Heart right ventricle (tissue), 16 donors: ENCODE data around the gene LRRC45. TPM values are rescaled to one million over a fixed set of nuclear protein-coding genes. Genes with fewer than 3 reads are reported as not detected.

Source experiments
- ATAC-seq, 8 donors: fragments of 200-7000 bp; cut with Tn5 transposase; one replicate each; pipeline ENCODE4 v1.9.1; 2020; ENCODE audit warnings: mild to moderate bottlenecking in 8 of 8, moderate library complexity in 8 of 8, moderate number of reproducible peaks in 1 of 8
- DNase-seq, 2 donors: peaks; one replicate each; pipeline ENCODE4 v3.0.0-alpha.2; 2020
- H3K27ac ChIP-seq, 10 donors: fragments of 200-600 bp; sonication (generic) in 2 of 10; one replicate each; pipeline versions ENCODE4 v1.5.0 to v1.8.0; 2020 to 2022; ENCODE audit warnings: mild to moderate bottlenecking in 3 of 10
- H3K27me3 ChIP-seq, 7 donors: fragments of 200-600 bp; one replicate each; pipeline ENCODE4 v1.8.0; 2021 to 2022; ENCODE audit warnings: mild to moderate bottlenecking in 2 of 7
- H3K36me3 ChIP-seq, 9 donors: fragments of 200-600 bp; sonication (generic) in 1 of 9; one replicate each; pipeline versions ENCODE4 v1.5.0 to v1.8.0; 2020 to 2022; ENCODE audit warnings: mild to moderate bottlenecking in 2 of 9
- H3K4me1 ChIP-seq, 9 donors: fragments of 200-600 bp; sonication (generic) in 1 of 9; one replicate each; pipeline versions ENCODE4 v1.5.0 to v1.8.0; 2020 to 2022; ENCODE audit warnings: mild to moderate bottlenecking in 4 of 9
- H3K4me3 ChIP-seq, 10 donors: fragments of 200-600 bp; sonication (generic) in 2 of 10; one replicate each; pipeline versions ENCODE4 v1.5.0 to v1.8.0; 2020 to 2022; ENCODE audit warnings: mild to moderate bottlenecking in 7 of 10, moderate library complexity in 2 of 10
- H3K9me3 ChIP-seq, 11 donors: fragments of 200-600 bp in 10 of 11; sonication (generic) in 2 of 11; one replicate each; pipeline versions ENCODE4 v1.5.0 to v1.8.0; 2013 to 2022; ENCODE audit warnings: mild to moderate bottlenecking in 2 of 11, control low read depth in 1 of 11, moderate library complexity in 1 of 11
- CTCF ChIP-seq, 9 donors: fragments of 200-600 bp; sonication (generic) in 2 of 9; IDR thresholded peaks; one replicate each; pipeline versions ENCODE4 v1.5.0 to v1.8.0; 2021 to 2022; ENCODE audit warnings: antibody characterized with exemption in 9 of 9, mild to moderate bottlenecking in 5 of 9, moderate library complexity in 1 of 9
- WGBS, 2 donors: extraction: QIAGEN DNeasy Blood & Tissue Kit; methylation state at CpG; one replicate each; pipeline ENCODE4 v1.1.7; 2013; ENCODE audit warnings: inconsistent platforms in 1 of 2; 5-methylcytosine and 5-hydroxymethylcytosine counted together
- intact Hi-C, 10 donors: fragments of 100-400 bp; cut with DNase I; formaldehyde crosslinking; loops; one replicate each; pipeline versions ENCODE4 v1.11.1 to v1.14.2; 2022
- polyA plus RNA-seq, 2 donors: library from polyadenylated mRNA; stranded (reverse); fragments of 200-250 nt; gene quantifications; one replicate each; pipeline ENCODE4 v1.2.3, GENCODE V29; 2013
- total RNA-seq, 10 donors: library from RNA; stranded (reverse); fragmentation: NEBNext Ultra II Directional in 3 of 10; extraction: Animal tissue kit (Norgen Biotek cat#: 25700) in 3 of 10; gene quantifications; one replicate each; pipeline versions ENCODE4 v1.2.1 to v1.2.4, GENCODE V29; 2021 to 2023
- donor health status: Arrhythmogenic right ventricular cardiomyopathy.
- donor health status: ischemic (EF 13 %, LVEDD 7.1; RV severe dilation, severe dysfunction).
- donor health status: healthy with polysubstance abuse.
- donor health status: DM: no; HTN: yes; CAD: no.
- donor health status: DM: no; HTN: no; CAD: no.
- donor health status: ischemic (EF 25% LVEDD 6.9; RV normal size, moderate dysfunction).
- donor health status: ischemic (EF 25% LVEDD 5.7; RV mildly dilated, moderate dysfunction).
- donor health status: healthy.
- donor health status: DM: yes; HTN: yes; CAD: no.
- donor health status: Ischemic cardiomyopathy.
- donor health status: ischemic (EF 35%, LVEDD 5.7; RV mildly dilated, moderate dysfunction).
- donor health status: nonischemic (EF 11% LVEDD 7.7; RV severe dilation, severe dysfunction).
- donor health status: DM: yes; HTN: yes; CAD: no.
- donor health status: PGD.
- donor health status: ischemic (EF 29% LVEDD 5.4; RV normal size, mild dysfunction).
- donor health status: nonischemic (EF 23%, LVEDD 6.1; RV moderate dilation, normal function).

Gene LRRC45
- total and polyA plus RNA-seq, 12 donors, result 2.2 to 10.4 (median 3.5) TPM

GRCh38 chr17:82039695-82040299, 16.7 kb downstream of the LRRC45 start:
- Histone ChIP-seq H3K4me1 (peaks cover 4 to 22% (median 18%) of the 10 kb centered on the region in 9 donors), H3K9me3 (no peaks in the 10 kb centered on the region), H3K4me3 (no peak overlapping the region), H3K27ac (no peak overlapping the region), H3K27me3 (no peaks in the 10 kb centered on the region), H3K36me3 (peaks cover 0 to 9% (median 0%) of the 10 kb centered on the region in 9 donors)
- WGBS, 2 donors, result 83 to 89% methylated on average over 8 of the region's 8 CpGs
- DNase-seq (no peak), ATAC-seq (no peak)
- intact Hi-C loops, result loop anchor here in 4 of 10 donors (5.0 to 10.0 kb wide), 3 partner anchors 58 to 285 kb away; partner anchors contain the start of gene FASN (in 2 of the 4)
- no peak for TF ChIP-seq CTCF (IDR thresholded peaks at IDR 0.05)

- Histone ChIP-seq H3K9me3 (no peaks in the 10 kb centered on the region), H3K27me3 (no peaks in the 10 kb centered on the region), H3K4me3 (no peak overlapping the region), H3K27ac (no peak overlapping the region), H3K4me1 (peaks cover 4 to 17% (median 13%) of the 10 kb centered on the region in 9 donors), H3K36me3 (no peaks in the 10 kb centered on the region)
- TF ChIP-seq CTCF (IDR thresholded peaks at IDR 0.05), result no peak
- intact Hi-C loops, result loop anchor here in 1 of 10 donors (10.0 kb wide), 1 partner anchor 64 kb away; no protein-coding TSS in a partner anchor
- DNase-seq (no peak), ATAC-seq (no peak)
- 86 to 88% methylated on average over 17 of the region's 17 CpGs for WGBS, 2 donors
Measured at GRCh38 chr17:82041144-82041814, 18.2 kb downstream of the LRRC45 start.

GRCh38 chr17:82042649-82043048, 19.5 kb downstream of the LRRC45 start:
- TF ChIP-seq CTCF (IDR thresholded peaks at IDR 0.05), result no peak
- WGBS, 2 donors, result 88 to 89% methylated on average over 9 of the region's 9 CpGs
- H3K27ac ChIP-seq, result no peak overlapping the region
- no peak for DNase-seq
- H3K9me3 ChIP-seq, result no peaks in the 10 kb centered on the region
- H3K27me3 ChIP-seq, result no peaks in the 10 kb centered on the region
- peaks cover 0 to 7% (median 5%) of the 10 kb centered on the region in 9 donors for H3K4me1 ChIP-seq
- ATAC-seq, result no peak
- intact Hi-C loops, result loop anchor here in 1 of 10 donors (10.0 kb wide), 1 partner anchor 62 kb away; no protein-coding TSS in a partner anchor
- peaks cover 0 to 11% (median 0%) of the 10 kb centered on the region in 9 donors for H3K36me3 ChIP-seq
- H3K4me3 ChIP-seq, result no peak overlapping the region

DNA sequence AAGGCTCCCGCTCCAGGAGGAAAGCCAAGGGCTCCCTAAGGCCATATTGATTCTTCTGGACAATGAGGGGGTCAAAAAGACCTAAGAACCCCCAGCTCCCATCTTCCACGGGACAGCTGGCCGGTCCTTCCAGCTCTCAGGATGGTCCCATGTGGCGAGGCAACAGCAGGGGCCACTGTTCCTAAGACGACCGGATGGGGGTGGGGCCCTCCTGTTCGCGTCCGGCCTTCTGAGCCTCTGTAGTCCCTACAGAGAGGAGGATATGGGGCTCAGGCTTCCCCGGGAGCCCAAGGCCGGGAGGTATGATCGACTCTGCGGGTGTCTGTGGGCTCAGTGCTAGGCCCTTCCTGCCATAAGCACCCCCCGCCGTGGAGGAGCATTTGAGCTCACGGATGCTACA, 20.4 kb downstream of the LRRC45 start:
- no peaks in the 10 kb centered on the region for H3K9me3 ChIP-seq
- intact Hi-C loops, result loop anchor here in 1 of 10 donors (10.0 kb wide), 1 partner anchor 61 kb away; no protein-coding TSS in a partner anchor
- peaks cover 0 to 19% (median 0%) of the 10 kb centered on the region in 9 donors for H3K36me3 ChIP-seq
- 52 to 63% methylated on average over 16 of the region's 16 CpGs for WGBS, 2 donors
- no peak overlapping the region for H3K27ac ChIP-seq
- DNase-seq, result no peak
- ATAC-seq, result no peak
- H3K4me3 ChIP-seq, result no peak overlapping the region
- TF ChIP-seq CTCF (IDR thresholded peaks at IDR 0.05), result no peak
- H3K27me3 ChIP-seq, result no peaks in the 10 kb centered on the region
- H3K4me1 ChIP-seq, result no peaks in the 10 kb centered on the region
